PC-3 (cell line): ENCODE results near the gene ZNF385B.

ENCODE experiments used
- CTCF ChIP-seq: fragments of 300-600 bp; sonication (generic); conservative IDR thresholded peaks from 2 replicates; pipeline ENCODE4 v1.5.1; 2017; ENCODE audit warnings: antibody characterized with exemption, low read depth, mild to moderate bottlenecking, low read length
- EZH2 ChIP-seq: fragments of 300-600 bp; sonication (generic); IDR thresholded peaks from one replicate; pipeline ENCODE4 v1.6.1; 2017; ENCODE audit warnings: antibody characterized with exemption, mild to moderate bottlenecking, low read length; ENCODE audit not compliant: unreplicated experiment

- no peak for TF ChIP-seq CTCF
- no peak for TF ChIP-seq EZH2
Observed at GRCh38 chr2:179596018-179596417, 265.4 kb downstream of the ZNF385B start.
